Osteocyte (in vitro differentiated cells): ENCODE measurements around the gene KLHL25. TPM values are rescaled to one million over a fixed set of nuclear protein-coding genes. Genes with fewer than 3 reads are reported as not detected.

Source experiments
- DNase-seq: peaks from one replicate; pipeline ENCODE4 v3.0.0; 2021; ENCODE audit warnings: mixed read lengths; ENCODE audit not compliant: unreplicated experiment; ENCODE audit errors: extremely low spot score
- H3K27ac Mint-ChIP-seq: one replicate; pipeline ENCODE4 v1.8.0; 2021; ENCODE audit warnings: mild to moderate bottlenecking, mixed read lengths; ENCODE audit not compliant: unreplicated experiment
- H3K27me3 Mint-ChIP-seq: one replicate; pipeline ENCODE4 v1.8.0; 2021; ENCODE audit warnings: mixed read lengths; ENCODE audit not compliant: unreplicated experiment
- H3K36me3 Mint-ChIP-seq: one replicate; pipeline ENCODE4 v1.8.0; 2021; ENCODE audit warnings: mixed read lengths; ENCODE audit not compliant: unreplicated experiment
- H3K4me1 Mint-ChIP-seq: one replicate; pipeline ENCODE4 v1.8.0; 2021; ENCODE audit warnings: mixed read lengths; ENCODE audit not compliant: unreplicated experiment
- H3K4me3 Mint-ChIP-seq: one replicate; pipeline ENCODE4 v1.8.0; 2021; ENCODE audit warnings: mild to moderate bottlenecking, moderate library complexity, mixed read lengths; ENCODE audit not compliant: unreplicated experiment
- H3K9me3 Mint-ChIP-seq: one replicate; pipeline ENCODE4 v1.8.0; 2021; ENCODE audit warnings: mixed read lengths; ENCODE audit not compliant: unreplicated experiment
- total RNA-seq: library from RNA; stranded (reverse); gene quantifications from 2 replicates; pipeline ENCODE4 v1.2.1, GENCODE V29; 2021
- TF ChIP-seq, protein P1 (sequence below): fragments of 200-600 bp; sonication (generic); IDR thresholded peaks from 2 replicates; pipeline ENCODE4 v1.5.0; 2021; ENCODE audit warnings: antibody characterized with exemption, mild to moderate bottlenecking, moderate library complexity

KLHL25 gene
- total RNA-seq, 1 donor from 2014 or later, result 3.6 TPM

DNA sequence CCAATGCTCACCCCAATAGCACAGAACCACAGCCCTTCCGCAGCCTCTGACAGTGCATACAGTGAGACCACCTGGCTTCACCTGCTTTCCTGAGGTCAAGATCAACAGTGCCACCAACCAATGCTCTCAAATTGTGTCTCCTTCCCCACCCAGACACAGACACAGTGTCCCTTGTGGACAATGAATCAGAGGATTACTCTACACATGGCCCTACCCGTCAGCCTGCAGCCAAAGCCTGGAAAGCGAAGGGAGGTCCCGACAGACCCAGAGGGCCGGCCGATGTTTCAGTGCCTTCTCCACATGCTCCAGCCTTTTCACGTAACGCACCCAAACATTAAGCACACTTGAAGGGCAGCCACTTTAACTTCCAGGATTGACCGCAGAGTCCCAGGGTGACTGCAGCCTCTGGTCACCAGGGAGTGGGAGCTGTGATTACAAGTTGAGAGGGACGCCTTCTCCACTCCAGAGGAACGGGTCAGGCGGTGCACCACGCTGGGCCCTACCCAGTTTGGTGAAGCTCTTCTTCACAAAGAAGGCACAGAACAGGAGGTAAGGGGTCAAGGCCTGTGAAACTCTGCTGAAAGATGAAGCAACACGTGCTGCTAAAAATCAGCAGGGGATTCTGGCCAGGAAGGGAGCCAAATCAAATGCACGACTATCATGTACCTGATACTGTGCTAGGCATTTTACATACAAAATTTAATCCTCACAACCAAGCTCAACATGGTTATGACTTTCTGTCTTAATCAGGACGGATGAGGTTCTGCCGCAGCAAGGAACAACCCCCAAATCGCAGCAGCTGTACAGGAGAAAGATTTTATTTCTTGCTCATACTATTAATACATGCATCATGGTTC is 17.2 kb downstream of the KLHL25 start:
- Mint-ChIP-seq H3K27me3 (no peaks in the 10 kb centered on the region), H3K4me1 (peaks cover 8% of the 10 kb centered on the region), H3K9me3 (no peaks in the 10 kb centered on the region), H3K36me3 (no peaks in the 10 kb centered on the region), H3K27ac (no peak overlapping the region), H3K4me3 (no peak overlapping the region)
- TF ChIP-seq, protein P1, sequence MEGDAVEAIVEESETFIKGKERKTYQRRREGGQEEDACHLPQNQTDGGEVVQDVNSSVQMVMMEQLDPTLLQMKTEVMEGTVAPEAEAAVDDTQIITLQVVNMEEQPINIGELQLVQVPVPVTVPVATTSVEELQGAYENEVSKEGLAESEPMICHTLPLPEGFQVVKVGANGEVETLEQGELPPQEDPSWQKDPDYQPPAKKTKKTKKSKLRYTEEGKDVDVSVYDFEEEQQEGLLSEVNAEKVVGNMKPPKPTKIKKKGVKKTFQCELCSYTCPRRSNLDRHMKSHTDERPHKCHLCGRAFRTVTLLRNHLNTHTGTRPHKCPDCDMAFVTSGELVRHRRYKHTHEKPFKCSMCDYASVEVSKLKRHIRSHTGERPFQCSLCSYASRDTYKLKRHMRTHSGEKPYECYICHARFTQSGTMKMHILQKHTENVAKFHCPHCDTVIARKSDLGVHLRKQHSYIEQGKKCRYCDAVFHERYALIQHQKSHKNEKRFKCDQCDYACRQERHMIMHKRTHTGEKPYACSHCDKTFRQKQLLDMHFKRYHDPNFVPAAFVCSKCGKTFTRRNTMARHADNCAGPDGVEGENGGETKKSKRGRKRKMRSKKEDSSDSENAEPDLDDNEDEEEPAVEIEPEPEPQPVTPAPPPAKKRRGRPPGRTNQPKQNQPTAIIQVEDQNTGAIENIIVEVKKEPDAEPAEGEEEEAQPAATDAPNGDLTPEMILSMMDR, result no peak
- no peak for DNase-seq

DNA sequence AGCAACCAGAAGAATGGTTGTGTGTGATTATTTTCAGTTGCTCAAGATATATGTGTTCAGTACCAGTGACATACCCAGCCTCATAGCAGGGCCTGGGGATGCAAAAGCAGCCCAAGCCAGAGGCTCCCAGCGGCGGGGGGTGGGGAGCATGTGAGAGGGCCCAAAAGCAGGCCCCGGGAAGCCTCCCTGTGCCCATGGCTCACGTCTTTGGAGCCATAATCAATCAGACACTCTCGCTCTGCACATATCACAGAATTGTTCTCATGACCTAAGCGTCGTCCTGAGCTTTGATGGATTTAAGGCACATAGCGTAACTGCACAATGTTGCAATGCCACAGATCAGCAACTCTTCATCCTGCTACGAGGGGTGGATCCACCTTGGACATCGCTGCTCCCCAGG is 20.8 kb downstream of the KLHL25 start:
- Mint-ChIP-seq H3K36me3 (no peaks in the 10 kb centered on the region), H3K4me3 (no peak overlapping the region), H3K27ac (no peak overlapping the region), H3K9me3 (no peaks in the 10 kb centered on the region), H3K4me1 (peaks cover 24% of the 10 kb centered on the region), H3K27me3 (no peaks in the 10 kb centered on the region)
- TF ChIP-seq, protein P1, result no peak
- DNase-seq, result no peak

DNA sequence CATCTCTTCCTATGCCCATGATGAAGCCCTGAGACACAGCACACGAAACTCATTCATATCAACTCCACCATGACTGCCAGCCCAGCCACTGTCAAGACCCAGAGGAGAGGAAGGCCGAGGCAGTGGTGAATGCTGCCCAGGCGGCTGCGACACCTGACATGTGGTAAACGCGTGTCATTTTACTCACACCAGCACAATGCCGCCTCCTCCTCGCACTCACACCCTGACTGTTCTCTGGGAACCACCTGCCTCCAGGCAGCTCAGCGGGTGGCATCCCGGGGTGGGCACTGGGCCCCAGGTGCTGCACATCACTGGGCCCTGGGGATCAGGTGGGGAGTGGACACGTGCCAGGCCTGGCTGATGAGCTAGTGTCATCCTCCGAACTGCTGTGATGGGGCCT is 21.5 kb downstream of the KLHL25 start:
- H3K4me3 Mint-ChIP-seq, result no peak overlapping the region
- H3K27ac Mint-ChIP-seq, result no peak overlapping the region
- H3K36me3 Mint-ChIP-seq, result no peaks in the 10 kb centered on the region

DNA sequence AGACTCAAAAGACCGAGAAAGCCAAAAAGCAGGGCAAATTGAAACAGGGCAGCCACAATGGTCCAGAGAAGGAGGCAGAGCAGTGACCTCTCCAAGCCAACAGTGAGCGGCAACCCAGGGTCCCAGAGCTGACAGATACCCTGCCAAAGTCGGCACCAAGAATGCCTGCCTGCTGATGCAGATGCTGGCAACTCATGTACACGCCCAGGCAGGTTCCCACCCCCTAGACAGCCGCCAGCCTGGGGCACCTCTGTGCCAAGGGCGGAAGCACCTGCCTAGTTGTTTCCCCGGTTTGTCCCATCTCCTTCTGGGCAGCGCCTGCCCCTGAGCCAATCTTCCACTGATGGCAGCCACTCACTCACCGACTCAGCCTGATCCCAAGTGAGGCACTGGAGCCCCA is 22.1 kb downstream of the KLHL25 start:
- no peaks in the 10 kb centered on the region for H3K36me3 Mint-ChIP-seq
- H3K27ac Mint-ChIP-seq, result no peak overlapping the region
- H3K9me3 Mint-ChIP-seq, result no peaks in the 10 kb centered on the region
- TF ChIP-seq, protein P1, result no peak
- no peaks in the 10 kb centered on the region for H3K27me3 Mint-ChIP-seq
- no peak overlapping the region for H3K4me3 Mint-ChIP-seq
- peaks cover 24% of the 10 kb centered on the region for H3K4me1 Mint-ChIP-seq
- no peak for DNase-seq

More for the DNA sequence above, 21.5 kb downstream of the KLHL25 start:
- TF ChIP-seq, protein P1, result no peak
- no peak for DNase-seq
- Mint-ChIP-seq H3K27me3 (no peaks in the 10 kb centered on the region), H3K4me1 (peaks cover 24% of the 10 kb centered on the region), H3K9me3 (no peaks in the 10 kb centered on the region)

DNA sequence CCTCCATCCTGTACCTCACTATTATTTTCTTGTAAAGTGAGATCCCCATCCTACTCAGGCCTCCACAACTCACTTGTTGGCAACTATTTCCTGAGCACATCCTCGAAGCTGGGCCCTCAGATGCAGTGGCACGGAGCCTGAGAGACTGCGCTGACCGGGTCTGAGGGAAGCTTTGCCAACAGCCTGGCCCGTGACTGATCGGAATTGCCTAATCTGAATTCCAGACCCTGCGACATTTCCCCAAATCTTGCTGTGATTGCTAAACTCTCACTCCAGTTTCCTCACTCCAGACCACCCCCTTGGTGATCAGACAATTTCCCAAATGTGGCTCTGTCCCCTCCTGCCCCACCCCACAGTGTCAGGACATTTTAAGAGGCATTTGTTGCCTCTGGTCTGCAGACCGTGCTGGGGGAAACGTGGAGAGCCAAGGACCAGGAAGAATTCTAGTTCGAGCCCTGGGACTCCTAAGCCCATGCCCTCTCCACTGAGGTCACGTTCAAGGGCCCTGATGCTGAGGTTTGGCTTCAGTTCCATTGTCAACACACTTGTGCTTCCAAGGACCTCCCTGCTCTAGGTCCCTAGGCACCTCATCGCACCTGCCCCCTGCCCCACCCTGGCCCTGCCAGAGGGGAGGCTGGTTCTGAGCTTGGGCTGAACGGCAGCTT is 22.8 kb downstream of the KLHL25 start:
- DNase-seq, result no peak
- no peaks in the 10 kb centered on the region for H3K36me3 Mint-ChIP-seq
- no peaks in the 10 kb centered on the region for H3K9me3 Mint-ChIP-seq
- H3K4me1 Mint-ChIP-seq, result peaks cover 24% of the 10 kb centered on the region
- H3K27me3 Mint-ChIP-seq, result no peaks in the 10 kb centered on the region
- H3K4me3 Mint-ChIP-seq, result no peak overlapping the region
- peak overlapping the region; percentile 18 for H3K27ac Mint-ChIP-seq
- TF ChIP-seq, protein P1, result no peak
